Esophagus muscularis mucosa (tissue), 3 donors: ENCODE measurements around the gene SPAG16.

ENCODE experiments used
- CTCF ChIP-seq, 3 experiments: fragments of 200-600 bp in 2 of 3; fragments of 450-650 bp in 1 of 3; sonication (generic) in 2 of 3; IDR thresholded peaks; one replicate each; pipeline ENCODE4 v1.5.1; 2017 to 2019; ENCODE audit warnings: antibody characterized with exemption in 3 of 3, mild to moderate bottlenecking in 2 of 3, moderate library complexity in 1 of 3
- POLR2A ChIP-seq: fragments of 450-650 bp; IDR thresholded peaks from one replicate; pipeline ENCODE4 v1.6.1; 2017; ENCODE audit warnings: antibody characterized with exemption, moderate library complexity, mild to moderate bottlenecking, low read depth

- TF ChIP-seq POLR2A, result no peak
- TF ChIP-seq CTCF (IDR thresholded peaks at IDR 0.05), result no peak
Observed at GRCh38 chr2:213649176-213649575, 364.9 kb downstream of the SPAG16 start.
